GM12878 (cell line): ENCODE data around the gene TCF12. TPM values are rescaled to one million over a fixed set of nuclear protein-coding genes. Genes with fewer than 3 reads are reported as not detected.

ENCODE experiments used
- ATAC-seq: fragments of 200-7000 bp; cut with Tn5 transposase; 3 replicates; pipeline ENCODE4 v1.9.1; 2020; ENCODE audit warnings: mild to moderate bottlenecking, moderate library complexity
- BruUV-seq: library from RNA; stranded (reverse); fragments of 400-500 nt; replicated peaks from 2 replicates; lab custom pipeline; 2021; lab: Mats Ljungman, UMichigan
- CTCF ChIA-PET: fragments of 300-600 bp; sonication (Branson Sonifier 250); formaldehyde crosslinking; extraction: SDS; loops from one replicate; lab custom pipeline; 2021; ENCODE audit warnings: inconsistent platforms; lab: Yijun Ruan, JAX
- POLR2A ChIA-PET: fragments of 350-600 bp; formaldehyde crosslinking; extraction: SDS; loops from one replicate; lab custom pipeline; 2021; ENCODE audit warnings: inconsistent platforms; lab: Charles Lee
- RAD21 ChIA-PET: fragments of 300-600 bp; sonication (Branson Sonifier 250); formaldehyde crosslinking; loops from one replicate; lab custom pipeline; 2023; ENCODE audit warnings: antibody characterized with exemption; ENCODE audit not compliant: unreplicated experiment; lab: Charles Lee
- SMC1A ChIA-PET: fragments of 300-600 bp; sonication (Branson Sonifier 250); formaldehyde crosslinking; loops from one replicate; lab custom pipeline; 2023; ENCODE audit not compliant: unreplicated experiment, uncharacterized antibody; lab: Charles Lee
- DNase-seq: peaks from one replicate; pipeline ENCODE4 v3.0.0-alpha.2; 2011; ENCODE audit warnings: low read depth, low spot score
- FAIRE-seq: peaks from 3 replicates; lab custom pipeline; 2011; peaks lifted over from hg19 to GRCh38; lab: Jason Lieb, UNC
- H2AFZ ChIP-seq: 2 replicates; pipeline ENCODE4 v1.6.0; 2011; ENCODE audit warnings: low read depth, low read length, control low read depth; ENCODE audit not compliant: control insufficient read depth
- H3K27ac ChIP-seq: 2 replicates; pipeline ENCODE4 v1.5.1; 2011; ENCODE audit warnings: control low read depth; ENCODE audit not compliant: control insufficient read depth, insufficient read depth
- H3K27me3 ChIP-seq, 2 experiments: replicated peaks in 1 of 2; 2 replicates each; pipeline versions ENCODE4 v1.6.0 to v1.6.1; 2011; ENCODE audit warnings: low read length in 1 of 2; ENCODE audit not compliant: control insufficient read depth in 2 of 2, insufficient read depth in 2 of 2
- H3K36me3 ChIP-seq, 2 experiments: 2 replicates each; pipeline ENCODE4 v1.5.1; 2011; ENCODE audit warnings: low read length in 1 of 2; ENCODE audit not compliant: control insufficient read depth in 2 of 2, insufficient read depth in 2 of 2
- H3K4me1 ChIP-seq: 2 replicates; pipeline ENCODE4 v1.6.1; 2011; ENCODE audit warnings: mild to moderate bottlenecking, low read length, moderate library complexity, mixed read lengths; ENCODE audit not compliant: control insufficient read depth, insufficient read depth
- H3K4me2 ChIP-seq: 2 replicates; pipeline ENCODE4 v1.6.0; 2011; ENCODE audit warnings: control low read depth; ENCODE audit not compliant: control insufficient read depth, insufficient read depth
- H3K4me3 ChIP-seq: fragments of 200-600 bp; sonication (generic); 2 replicates; pipeline ENCODE4 v1.5.1; 2016
- H3K79me2 ChIP-seq: 2 replicates; pipeline ENCODE4 v1.6.0; 2011; ENCODE audit warnings: low read length; ENCODE audit not compliant: control insufficient read depth, insufficient read depth
- H3K9ac ChIP-seq: 2 replicates; pipeline ENCODE4 v1.8.0; 2011; ENCODE audit warnings: low read length, control low read depth, mixed read lengths; ENCODE audit not compliant: control insufficient read depth, insufficient read depth
- H3K9me3 ChIP-seq: replicated peaks from 3 replicates; pipeline ENCODE4 v1.5.1; 2011; ENCODE audit warnings: mild to moderate bottlenecking, low read length; ENCODE audit not compliant: control insufficient read depth, insufficient read depth
- H4K20me1 ChIP-seq: 2 replicates; pipeline ENCODE4 v1.6.0; 2011; ENCODE audit not compliant: control insufficient read depth, insufficient read depth
- BACH1 ChIP-seq: fragments of 450-650 bp; IDR thresholded peaks from 2 replicates; pipeline ENCODE4 v1.6.1; 2017; ENCODE audit warnings: mild to moderate bottlenecking, borderline replicate concordance
- BCL11A ChIP-seq: IDR thresholded peaks from 2 replicates; pipeline ENCODE4 v1.6.1; 2011; ENCODE audit warnings: low read depth, low read length
- CREM ChIP-seq: IDR thresholded peaks from 2 replicates; pipeline ENCODE4 v1.6.1; 2014; ENCODE audit warnings: antibody characterized with exemption, low read depth
- NFIC ChIP-seq: IDR thresholded peaks from 2 replicates; pipeline ENCODE4 v1.6.1; 2012; ENCODE audit warnings: low read depth, mild to moderate bottlenecking, inconsistent platforms, low read length, moderate library complexity
- POLR2AphosphoS2 ChIP-seq: IDR thresholded peaks from 2 replicates; pipeline ENCODE4 v1.6.1; 2011; ENCODE audit warnings: low read depth, mild to moderate bottlenecking, low read length, improper control_type of control experiment, moderate library complexity
- RBBP5 ChIP-seq: fragments of 200-600 bp; sonication (generic); conservative IDR thresholded peaks from 2 replicates; pipeline ENCODE4 v1.6.1; 2016
- STAT3 ChIP-seq: IDR thresholded peaks from 2 replicates; pipeline ENCODE4 v1.6.1; 2011; ENCODE audit warnings: low read depth, low read length, improper control_type of control experiment
- YBX1 ChIP-seq: fragments of 450-650 bp; IDR thresholded peaks from 2 replicates; pipeline ENCODE4 v1.6.1; 2016; ENCODE audit warnings: antibody characterized with exemption
- WGBS: methylation state at CpG from one replicate; pipeline ENCODE4 v1.1.6; 2016; ENCODE audit warnings: low lambda C conversion rate; ENCODE audit not compliant: insufficient replicate concordance, insufficient coverage; ENCODE audit errors: missing lambda C conversion rate; 5-methylcytosine and 5-hydroxymethylcytosine counted together
- in situ Hi-C: fragments of 300-500 bp; cut with MboI; formaldehyde crosslinking; loops from 9 replicates; pipeline ENCODE4 v1.14.3; 2018; ENCODE audit warnings: mixed read lengths
- intact Hi-C: fragments of 100-400 bp; cut with micrococcal nuclease; formaldehyde crosslinking; loops from one replicate; pipeline ENCODE4 v1.14.2; 2022; ENCODE audit not compliant: unreplicated experiment
- polyA plus RNA-seq, 11 experiments: library from polyadenylated mRNA; depleted of rRNA in 4 of 11; unstranded in 6 of 11; stranded (reverse) in 5 of 11; fragments of >200 nt; fragmentation: Nextera tagmentation in 4 of 11; fragmentation: Illumina TruSeq in 1 of 11; extraction: Ambion mirVana in 4 of 11; extraction: Trizol in 1 of 11; gene quantifications; 1 replicate in 1 of 11; 2 replicates in 10 of 11; pipeline versions ENCODE4 v1.2.1 to v1.2.3, GENCODE V29; 2011 to 2016; ENCODE audit warnings: inconsistent platforms in 2 of 11, missing spikeins in 2 of 11, low read depth in 1 of 11
- total RNA-seq, 4 experiments: library from RNA; depleted of rRNA in 3 of 4; stranded (reverse); fragments of >200 nt in 3 of 4; fragmentation: Illumina TruSeq in 1 of 4; extraction: Trizol in 1 of 4; gene quantifications; 2 replicates each; pipeline versions ENCODE4 v1.2.1 to v1.2.3, GENCODE V29; 2013 to 2021
- TF ChIP-seq, protein P1 (sequence below): IDR thresholded peaks from 2 replicates; pipeline ENCODE4 v1.6.1; 2012; ENCODE audit warnings: low read depth, low read length, improper control_type of control experiment
- TF ChIP-seq, protein P2 (sequence below): IDR thresholded peaks from 2 replicates; pipeline ENCODE4 v1.6.1; 2012; ENCODE audit warnings: low read length, inconsistent platforms
- TF ChIP-seq, protein P3 (sequence below): fragments of 450-650 bp; IDR thresholded peaks from 2 replicates; pipeline ENCODE4 v1.6.1; 2017; ENCODE audit warnings: mild to moderate bottlenecking, moderate library complexity

TCF12 gene
- total and polyA plus RNA-seq, 10 of the 15 experiments (the other 5 are each of a cell fraction or from before 2014, with no cell fraction given) = 8.2 to 70.9 (median 49.5) TPM

DNA sequence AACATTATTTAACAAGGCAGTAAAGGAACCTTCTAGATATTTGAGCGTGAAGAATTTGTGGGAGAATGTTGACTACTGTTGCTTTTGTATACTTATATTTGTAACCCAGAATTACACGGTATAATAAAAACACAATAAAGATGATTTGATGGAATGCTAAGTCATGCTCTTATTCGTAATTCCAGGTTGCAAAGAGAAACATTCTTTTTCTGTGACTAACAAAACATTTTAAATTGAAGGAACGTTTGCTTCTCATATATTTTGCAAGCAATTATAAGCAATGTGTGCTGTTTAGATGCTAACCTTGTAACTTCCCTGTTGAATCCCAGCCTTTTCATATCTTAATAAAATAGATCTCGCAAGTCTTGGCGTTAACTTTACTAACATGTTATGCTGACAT lies 333.5 kb downstream of the TCF12 start:
- Histone ChIP-seq H2AFZ (no peak overlapping the region), H3K27ac (no peak overlapping the region), H3K36me3 (peaks cover 1 to 8% of the 10 kb centered on the region in 2 experiments; a peak in 2 of 4 replicates), H4K20me1 (no peaks in the 10 kb centered on the region), H3K4me2 (no peak overlapping the region), H3K4me1 (no peaks in the 10 kb centered on the region), H3K79me2 (no peaks in the 10 kb centered on the region), H3K9me3 (no peaks in the 10 kb centered on the region), H3K9ac (no peak overlapping the region), H3K27me3 (no peaks in the 10 kb centered on the region), H3K4me3 (no peak overlapping the region)
- CTCF ChIA-PET = interaction anchor here (0.9 kb wide), 1 partner anchor 105 kb away, joined by 6 read pairs; no protein-coding TSS in a partner anchor
- SMC1A ChIA-PET = interaction anchor here (1.5 kb wide), 1 partner anchor 24 kb away, joined by 4 read pairs; no protein-coding TSS in a partner anchor
- no peak for FAIRE-seq
- no peak for DNase-seq
- 91% methylated on average over 6 of the region's 6 CpGs for WGBS
- TF ChIP-seq NFIC (no peak), STAT3 (no peak), BCL11A (no peak), BACH1 (no peak), POLR2AphosphoS2 (no peak), YBX1 (no peak), CREM (no peak), RBBP5 (no peak)
- TF ChIP-seq, protein P1, sequence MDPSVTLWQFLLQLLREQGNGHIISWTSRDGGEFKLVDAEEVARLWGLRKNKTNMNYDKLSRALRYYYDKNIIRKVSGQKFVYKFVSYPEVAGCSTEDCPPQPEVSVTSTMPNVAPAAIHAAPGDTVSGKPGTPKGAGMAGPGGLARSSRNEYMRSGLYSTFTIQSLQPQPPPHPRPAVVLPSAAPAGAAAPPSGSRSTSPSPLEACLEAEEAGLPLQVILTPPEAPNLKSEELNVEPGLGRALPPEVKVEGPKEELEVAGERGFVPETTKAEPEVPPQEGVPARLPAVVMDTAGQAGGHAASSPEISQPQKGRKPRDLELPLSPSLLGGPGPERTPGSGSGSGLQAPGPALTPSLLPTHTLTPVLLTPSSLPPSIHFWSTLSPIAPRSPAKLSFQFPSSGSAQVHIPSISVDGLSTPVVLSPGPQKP = no peak
- TF ChIP-seq, protein P2, sequence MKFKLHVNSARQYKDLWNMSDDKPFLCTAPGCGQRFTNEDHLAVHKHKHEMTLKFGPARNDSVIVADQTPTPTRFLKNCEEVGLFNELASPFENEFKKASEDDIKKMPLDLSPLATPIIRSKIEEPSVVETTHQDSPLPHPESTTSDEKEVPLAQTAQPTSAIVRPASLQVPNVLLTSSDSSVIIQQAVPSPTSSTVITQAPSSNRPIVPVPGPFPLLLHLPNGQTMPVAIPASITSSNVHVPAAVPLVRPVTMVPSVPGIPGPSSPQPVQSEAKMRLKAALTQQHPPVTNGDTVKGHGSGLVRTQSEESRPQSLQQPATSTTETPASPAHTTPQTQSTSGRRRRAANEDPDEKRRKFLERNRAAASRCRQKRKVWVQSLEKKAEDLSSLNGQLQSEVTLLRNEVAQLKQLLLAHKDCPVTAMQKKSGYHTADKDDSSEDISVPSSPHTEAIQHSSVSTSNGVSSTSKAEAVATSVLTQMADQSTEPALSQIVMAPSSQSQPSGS = no peak
- TF ChIP-seq, protein P3, sequence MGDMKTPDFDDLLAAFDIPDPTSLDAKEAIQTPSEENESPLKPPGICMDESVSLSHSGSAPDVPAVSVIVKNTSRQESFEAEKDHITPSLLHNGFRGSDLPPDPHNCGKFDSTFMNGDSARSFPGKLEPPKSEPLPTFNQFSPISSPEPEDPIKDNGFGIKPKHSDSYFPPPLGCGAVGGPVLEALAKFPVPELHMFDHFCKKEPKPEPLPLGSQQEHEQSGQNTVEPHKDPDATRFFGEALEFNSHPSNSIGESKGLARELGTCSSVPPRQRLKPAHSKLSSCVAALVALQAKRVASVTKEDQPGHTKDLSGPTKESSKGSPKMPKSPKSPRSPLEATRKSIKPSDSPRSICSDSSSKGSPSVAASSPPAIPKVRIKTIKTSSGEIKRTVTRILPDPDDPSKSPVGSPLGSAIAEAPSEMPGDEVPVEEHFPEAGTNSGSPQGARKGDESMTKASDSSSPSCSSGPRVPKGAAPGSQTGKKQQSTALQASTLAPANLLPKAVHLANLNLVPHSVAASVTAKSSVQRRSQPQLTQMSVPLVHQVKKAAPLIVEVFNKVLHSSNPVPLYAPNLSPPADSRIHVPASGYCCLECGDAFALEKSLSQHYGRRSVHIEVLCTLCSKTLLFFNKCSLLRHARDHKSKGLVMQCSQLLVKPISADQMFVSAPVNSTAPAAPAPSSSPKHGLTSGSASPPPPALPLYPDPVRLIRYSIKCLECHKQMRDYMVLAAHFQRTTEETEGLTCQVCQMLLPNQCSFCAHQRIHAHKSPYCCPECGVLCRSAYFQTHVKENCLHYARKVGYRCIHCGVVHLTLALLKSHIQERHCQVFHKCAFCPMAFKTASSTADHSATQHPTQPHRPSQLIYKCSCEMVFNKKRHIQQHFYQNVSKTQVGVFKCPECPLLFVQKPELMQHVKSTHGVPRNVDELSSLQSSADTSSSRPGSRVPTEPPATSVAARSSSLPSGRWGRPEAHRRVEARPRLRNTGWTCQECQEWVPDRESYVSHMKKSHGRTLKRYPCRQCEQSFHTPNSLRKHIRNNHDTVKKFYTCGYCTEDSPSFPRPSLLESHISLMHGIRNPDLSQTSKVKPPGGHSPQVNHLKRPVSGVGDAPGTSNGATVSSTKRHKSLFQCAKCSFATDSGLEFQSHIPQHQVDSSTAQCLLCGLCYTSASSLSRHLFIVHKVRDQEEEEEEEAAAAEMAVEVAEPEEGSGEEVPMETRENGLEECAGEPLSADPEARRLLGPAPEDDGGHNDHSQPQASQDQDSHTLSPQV = no peak
- POLR2A ChIA-PET = no interaction called here
- RAD21 ChIA-PET = no interaction called here
- BruUV-seq = no TSS peak
- no peak for ATAC-seq
- intact Hi-C loops (no loop called here), in situ Hi-C loops (no loop called here)
